ENCODE results near the gene ADAMTS17. TPM values are rescaled to one million over a fixed set of nuclear protein-coding genes. Genes with fewer than 3 reads are reported as not detected.
A peak's percentile ranks its signal among the peaks of the same experiment; 100 is the strongest.

ADAMTS17 gene
- total RNA-seq, 1 donor from 2014 or later, result 2.3 TPM

- H3K27me3 ChIP-seq (ENCODE audit: control insufficient read depth, insufficient read depth, low read length), result peaks cover 13% of the 10 kb centered on the region
- TF ChIP-seq, protein P1, sequence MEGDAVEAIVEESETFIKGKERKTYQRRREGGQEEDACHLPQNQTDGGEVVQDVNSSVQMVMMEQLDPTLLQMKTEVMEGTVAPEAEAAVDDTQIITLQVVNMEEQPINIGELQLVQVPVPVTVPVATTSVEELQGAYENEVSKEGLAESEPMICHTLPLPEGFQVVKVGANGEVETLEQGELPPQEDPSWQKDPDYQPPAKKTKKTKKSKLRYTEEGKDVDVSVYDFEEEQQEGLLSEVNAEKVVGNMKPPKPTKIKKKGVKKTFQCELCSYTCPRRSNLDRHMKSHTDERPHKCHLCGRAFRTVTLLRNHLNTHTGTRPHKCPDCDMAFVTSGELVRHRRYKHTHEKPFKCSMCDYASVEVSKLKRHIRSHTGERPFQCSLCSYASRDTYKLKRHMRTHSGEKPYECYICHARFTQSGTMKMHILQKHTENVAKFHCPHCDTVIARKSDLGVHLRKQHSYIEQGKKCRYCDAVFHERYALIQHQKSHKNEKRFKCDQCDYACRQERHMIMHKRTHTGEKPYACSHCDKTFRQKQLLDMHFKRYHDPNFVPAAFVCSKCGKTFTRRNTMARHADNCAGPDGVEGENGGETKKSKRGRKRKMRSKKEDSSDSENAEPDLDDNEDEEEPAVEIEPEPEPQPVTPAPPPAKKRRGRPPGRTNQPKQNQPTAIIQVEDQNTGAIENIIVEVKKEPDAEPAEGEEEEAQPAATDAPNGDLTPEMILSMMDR (IDR thresholded peaks at IDR 0.05; ENCODE audit: insufficient read depth, low read length, poor library complexity, severe bottlenecking), result peak; percentile 65
- no peak overlapping the region for H3K4me3 ChIP-seq (ENCODE audit: low read depth, low read length)
- DNase-seq (ENCODE audit: low read depth), result peak; percentile 37
- no peaks in the 10 kb centered on the region for H3K36me3 ChIP-seq (ENCODE audit: control insufficient read depth, insufficient read depth, low read length)
Measured at GRCh38 chr15:100338971-100339444, 2.8 kb downstream of the ADAMTS17 start.

- no peak for DNase-seq (ENCODE audit: low read depth)
- peaks cover 12% of the 10 kb centered on the region for H3K27me3 ChIP-seq (ENCODE audit: control insufficient read depth, insufficient read depth, low read length)
- no peak overlapping the region for H3K4me3 ChIP-seq (ENCODE audit: low read depth, low read length)
- H3K36me3 ChIP-seq (ENCODE audit: control insufficient read depth, insufficient read depth, low read length), result no peaks in the 10 kb centered on the region
- TF ChIP-seq, protein P1 (IDR thresholded peaks at IDR 0.05; ENCODE audit: insufficient read depth, low read length, poor library complexity, severe bottlenecking), result no peak
Measured at GRCh38 chr15:100338247-100338646, 3.5 kb downstream of the ADAMTS17 start.

- Histone ChIP-seq H3K36me3 (ENCODE audit: control insufficient read depth, insufficient read depth, low read length) (no peaks in the 10 kb centered on the region), H3K4me3 (ENCODE audit: low read depth, low read length) (no peak overlapping the region), H3K27me3 (ENCODE audit: control insufficient read depth, insufficient read depth, low read length) (peaks cover 11% of the 10 kb centered on the region)
- no peak for DNase-seq (ENCODE audit: low read depth)
- TF ChIP-seq, protein P1 (IDR thresholded peaks at IDR 0.05; ENCODE audit: insufficient read depth, low read length, poor library complexity, severe bottlenecking), result no peak
Measured at GRCh38 chr15:100337096-100338044, 4.4 kb downstream of the ADAMTS17 start.

DNA sequence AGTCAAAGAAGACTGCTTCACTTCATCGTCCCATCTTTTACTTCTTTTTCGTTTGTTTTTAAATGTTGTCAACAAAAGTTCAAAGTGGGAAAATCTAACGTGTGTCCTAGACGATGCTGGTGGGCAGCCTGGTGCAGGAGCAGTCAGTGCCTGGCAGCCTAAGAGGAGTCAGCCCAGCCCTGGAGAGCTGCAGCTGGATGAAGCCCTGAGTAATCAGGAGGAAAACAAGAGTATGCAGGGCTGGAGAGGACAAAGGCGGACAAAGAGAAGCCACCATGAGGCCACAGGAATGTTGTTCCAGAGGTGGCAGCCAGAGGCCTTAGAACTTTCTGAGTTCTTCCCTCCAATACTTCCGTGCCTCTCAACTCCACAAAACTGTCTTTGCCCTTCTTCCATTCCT lies 5.7 kb downstream of the ADAMTS17 start:
- Histone ChIP-seq H3K36me3 (ENCODE audit: control insufficient read depth, insufficient read depth, low read length) (no peaks in the 10 kb centered on the region), H3K4me3 (ENCODE audit: low read depth, low read length) (no peak overlapping the region), H3K27me3 (ENCODE audit: control insufficient read depth, insufficient read depth, low read length) (peaks cover 11% of the 10 kb centered on the region)
- TF ChIP-seq, protein P1 (IDR thresholded peaks at IDR 0.05; ENCODE audit: insufficient read depth, low read length, poor library complexity, severe bottlenecking), result no peak
- DNase-seq (ENCODE audit: low read depth), result no peak

- no peaks in the 10 kb centered on the region for H3K36me3 ChIP-seq (ENCODE audit: control insufficient read depth, insufficient read depth, low read length)
- TF ChIP-seq, protein P1 (IDR thresholded peaks at IDR 0.05; ENCODE audit: insufficient read depth, low read length, poor library complexity, severe bottlenecking), result no peak
- no peak for DNase-seq (ENCODE audit: low read depth)
Measured at GRCh38 chr15:100335335-100335999, 6.3 kb downstream of the ADAMTS17 start.

More at GRCh38 chr15:100335335-100335999, 6.3 kb downstream of the ADAMTS17 start:
- H3K4me3 ChIP-seq (ENCODE audit: low read depth, low read length), result no peak overlapping the region
- peaks cover 6% of the 10 kb centered on the region for H3K27me3 ChIP-seq (ENCODE audit: control insufficient read depth, insufficient read depth, low read length)
